K562 (cell line): ENCODE measurements around the gene WNT11. TPM values are rescaled to one million over a fixed set of nuclear protein-coding genes. Genes with fewer than 3 reads are reported as not detected.

ENCODE experiments used
- ATAC-seq: fragments of 200-7000 bp; cut with Tn5 transposase; 3 replicates; pipeline ENCODE4 v1.9.1; 2020; ENCODE audit warnings: moderate library complexity
- BruUV-seq: library from RNA; stranded (reverse); fragments of 400-500 nt; replicated peaks from 2 replicates; lab custom pipeline; 2021; lab: Mats Ljungman, UMichigan
- CTCF ChIA-PET: fragments of 300-600 bp; formaldehyde crosslinking; extraction: SDS; loops from one replicate; lab custom pipeline; 2021; ENCODE audit warnings: low intra/inter-chr PET ratio; lab: Yijun Ruan, JAX
- POLR2A ChIA-PET: fragments of 300-600, 350-650 bp; sonication (Branson Sonifier 250); formaldehyde crosslinking; extraction: SDS; loops from one replicate; lab custom pipeline; 2021; ENCODE audit warnings: antibody characterized with exemption, inconsistent platforms; lab: Yijun Ruan, JAX
- DNase-seq, 4 experiments: peaks; one replicate each; pipeline versions ENCODE4 v3.0.0 to v3.0.0-alpha.2; 2011 to 2018; ENCODE audit warnings: low spot score in 3 of 4, mixed read lengths in 3 of 4; ENCODE audit errors: extremely low read depth in 1 of 4
- FAIRE-seq: peaks from 2 replicates; lab custom pipeline; 2011; peaks lifted over from hg19 to GRCh38; lab: Jason Lieb, UNC
- H2AFZ ChIP-seq: 2 replicates; pipeline ENCODE4 v1.6.0; 2011; ENCODE audit warnings: low read depth, low read length, control low read depth, inconsistent platforms
- H3K27ac ChIP-seq: fragments of 200-600 bp; 3 replicates; pipeline ENCODE4 v1.8.0; 2011; ENCODE audit warnings: low read depth, mild to moderate bottlenecking, control low read depth, inconsistent platforms, low read length, moderate library complexity, mixed read lengths; ENCODE audit errors: extremely low read depth
- H3K27me3 ChIP-seq, 2 experiments: fragments of 300-600 bp in 1 of 2; 2 replicates in 1 of 2; 3 replicates in 1 of 2; pipeline versions ENCODE4 v1.6.0 to v1.8.0; 2011; ENCODE audit warnings: inconsistent platforms in 2 of 2, low read length in 2 of 2, mild to moderate bottlenecking in 1 of 2, mixed read lengths in 1 of 2, moderate library complexity in 1 of 2; ENCODE audit not compliant: control insufficient read depth in 2 of 2, insufficient read depth in 2 of 2
- H3K36me3 ChIP-seq: fragments of 300-600 bp; 3 replicates; pipeline ENCODE4 v1.8.0; 2011; ENCODE audit warnings: mild to moderate bottlenecking, low read length, inconsistent platforms; ENCODE audit not compliant: control insufficient read depth, insufficient read depth
- H3K4me1 ChIP-seq, 2 experiments: fragments of 200-600 bp in 1 of 2; replicated peaks in 1 of 2; 2 replicates in 1 of 2; 3 replicates in 1 of 2; pipeline versions ENCODE4 v1.5.1 to v1.8.0; 2011; ENCODE audit warnings: inconsistent platforms in 2 of 2, low read length in 2 of 2, mild to moderate bottlenecking in 1 of 2, mixed read lengths in 1 of 2, moderate library complexity in 1 of 2; ENCODE audit not compliant: control insufficient read depth in 2 of 2, insufficient read depth in 2 of 2
- H3K4me2 ChIP-seq: 2 replicates; pipeline ENCODE4 v1.6.1; 2011; ENCODE audit warnings: low read length, control low read depth, inconsistent platforms, mixed read lengths; ENCODE audit not compliant: insufficient read depth
- H3K4me3 ChIP-seq: fragments of 200-600 bp; sonication (generic), shearing (Covaris generic); 2 replicates; pipeline ENCODE4 v1.5.1; 2016; ENCODE audit warnings: control low read depth, inconsistent platforms
- H3K79me2 ChIP-seq: fragments of 200-600 bp; 3 replicates; pipeline ENCODE4 v1.8.0; 2011; ENCODE audit warnings: low read length, inconsistent platforms; ENCODE audit not compliant: control insufficient read depth, insufficient read depth
- H3K9ac ChIP-seq, 2 experiments: 2 replicates each; pipeline versions ENCODE4 v1.6.0 to v1.6.1; 2011; ENCODE audit warnings: low read depth in 2 of 2, low read length in 2 of 2, control low read depth in 1 of 2, inconsistent platforms in 1 of 2, mild to moderate bottlenecking in 1 of 2, mixed read lengths in 1 of 2; ENCODE audit not compliant: insufficient read depth in 1 of 2
- H3K9me1 ChIP-seq: one replicate; pipeline ENCODE4 v1.6.0; 2011; ENCODE audit warnings: inconsistent platforms, mild to moderate bottlenecking, low read length, moderate library complexity; ENCODE audit not compliant: control insufficient read depth, insufficient read depth
- H3K9me3 ChIP-seq: replicated peaks from 2 replicates; pipeline ENCODE4 v1.5.1; 2011; ENCODE audit warnings: low read depth, low read length, inconsistent platforms; ENCODE audit not compliant: control insufficient read depth, insufficient read depth
- H4K20me1 ChIP-seq: replicated peaks from 2 replicates; pipeline ENCODE4 v1.6.1; 2011; ENCODE audit warnings: low read length, inconsistent platforms, mixed read lengths; ENCODE audit not compliant: control insufficient read depth, insufficient read depth
- ARHGAP35 ChIP-seq: fragments of 450-650 bp; IDR thresholded peaks from 2 replicates; pipeline ENCODE4 v1.6.1; 2018; ENCODE audit not compliant: partially characterized antibody
- KDM5B ChIP-seq: fragments of 200-600 bp; sonication (generic); IDR thresholded peaks from 2 replicates; pipeline ENCODE4 v1.6.1; 2012; ENCODE audit warnings: low read depth, mild to moderate bottlenecking, moderate library complexity, low read length, control low read depth, inconsistent platforms; ENCODE audit not compliant: insufficient replicate concordance
- NONO ChIP-seq, 2 experiments: fragments of 200-400 bp in 1 of 2; fragments of 450-650 bp in 1 of 2; formaldehyde crosslinking in 1 of 2; IDR thresholded peaks; 2 replicates each; pipeline ENCODE4 v1.6.1; 2017; ENCODE audit warnings: low read depth in 2 of 2, mild to moderate bottlenecking in 2 of 2, moderate library complexity in 2 of 2, low read length in 1 of 2
- ZBTB1 ChIP-seq: sonication (generic); formaldehyde crosslinking; IDR thresholded peaks from 2 replicates; pipeline ENCODE4 v1.8.1; 2023; ENCODE audit warnings: missing genetic modification reagents, low read depth, mild to moderate bottlenecking, borderline replicate concordance
- ZNF134 ChIP-seq: fragments of 250-450 bp; sonication (Bioruptor Pico); conservative IDR thresholded peaks from 2 replicates; pipeline ENCODE4 v1.4.0; 2020
- ZNF76 ChIP-seq: fragments of 250-450 bp; sonication (Bioruptor Pico); IDR thresholded peaks from 2 replicates; pipeline ENCODE4 v1.4.0; 2020; ENCODE audit warnings: mild to moderate bottlenecking, moderate library complexity, borderline replicate concordance
- WGBS: fragments of 100-300 bp; shearing (Covaris generic); methylation state at CpG from one replicate; pipeline ENCODE4 v1.1.6; 2016; ENCODE audit warnings: low coverage, mixed read lengths; ENCODE audit not compliant: insufficient coverage; ENCODE audit errors: missing lambda C conversion rate; 5-methylcytosine and 5-hydroxymethylcytosine counted together
- in situ Hi-C: fragments of 300-500 bp; cut with MboI; formaldehyde crosslinking; loops from 4 replicates; pipeline ENCODE4 v1.15.0; 2018; ENCODE audit warnings: inconsistent platforms, mixed read lengths
- intact Hi-C: fragments of 100-400 bp; cut with micrococcal nuclease; formaldehyde crosslinking; loops from 2 replicates; pipeline ENCODE4 v1.14.2; 2022
- polyA plus RNA-seq, 8 experiments: library from polyadenylated mRNA; depleted of rRNA in 4 of 8; stranded (reverse) in 5 of 8; unstranded in 3 of 8; fragments of >200 nt; fragmentation: Nextera tagmentation in 2 of 8; fragmentation: Illumina TruSeq in 1 of 8; extraction: Ambion mirVana in 2 of 8; extraction: Trizol in 1 of 8; gene quantifications; 2 replicates each; pipeline versions ENCODE4 v1.2.1 to v1.2.3, GENCODE V29; 2011 to 2014; ENCODE audit warnings: inconsistent platforms in 1 of 8, missing spikeins in 1 of 8
- total RNA-seq, 7 experiments: library from RNA; depleted of rRNA in 6 of 7; stranded (reverse); fragments of >200 nt in 6 of 7; fragmentation: Illumina TruSeq in 2 of 7; extraction: Trizol in 2 of 7; gene quantifications; 2 replicates each; pipeline versions ENCODE4 v1.2.1 to v1.2.3, GENCODE V29; 2011 to 2021; ENCODE audit warnings: low replicate concordance in 1 of 7
- TF ChIP-seq, protein P1 (sequence below), 3 experiments: fragments of 200-800 bp in 1 of 3; fragments of 250-450 bp in 1 of 3; fragments of 450-650 bp in 1 of 3; sonication (Bioruptor Pico) in 1 of 3; sonication (Bioruptor generic) in 1 of 3; formaldehyde crosslinking in 1 of 3; IDR thresholded peaks; 2 replicates each; pipeline versions ENCODE4 v1.6.1 to v1.8.0; 2016 to 2022; ENCODE audit warnings: mild to moderate bottlenecking in 2 of 3, missing genetic modification characterization in 2 of 3, missing compliant biosample characterization in 1 of 3, moderate library complexity in 1 of 3
- TF ChIP-seq, protein P2 (sequence below): fragments of 250-450 bp; sonication (Bioruptor Pico); IDR thresholded peaks from 2 replicates; pipeline ENCODE4 v1.9.0; 2021; ENCODE audit warnings: mild to moderate bottlenecking, inconsistent platforms

The WNT11 gene
- total and polyA plus RNA-seq, 9 of the 15 experiments (the other 6 are each of a cell fraction or from before 2014, with no cell fraction given), result 0.03 to 0.20 (median 0.09) TPM; not detected in 4

DNA sequence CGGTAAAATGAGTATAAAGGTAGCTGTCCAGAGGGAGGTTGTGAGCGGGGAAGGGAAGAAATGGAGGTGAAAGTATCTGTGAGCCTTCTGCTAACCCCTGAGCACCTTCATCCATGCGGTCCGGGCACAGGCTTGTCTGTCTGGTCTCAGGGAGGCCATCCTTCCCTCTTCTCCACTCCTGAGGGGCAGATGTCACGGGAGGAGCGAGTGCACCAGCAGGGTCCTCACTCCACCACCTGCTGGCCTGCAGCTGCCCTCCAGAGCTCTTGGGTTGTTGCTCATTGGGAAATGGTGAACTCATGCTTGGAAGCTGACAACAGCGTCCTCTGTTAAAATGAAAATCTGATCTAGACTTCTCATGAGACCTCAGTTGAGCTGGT is 33.8 kb upstream of the WNT11 start:
- no peaks in the 10 kb centered on the region for H3K79me2 ChIP-seq
- no peak for FAIRE-seq
- 45% methylated on average over 5 of the region's 7 CpGs for WGBS
- peaks cover 5 to 20% of the 10 kb centered on the region in 2 experiments; a peak in 3 of 5 replicates for H3K4me1 ChIP-seq
- H3K27me3 ChIP-seq, result peaks cover 0 to 15% of the 10 kb centered on the region in 2 experiments; a peak in 2 of 5 replicates
- H3K9me1 ChIP-seq, result no peaks in the 10 kb centered on the region
- POLR2A ChIA-PET, result interaction anchor here (0.6 to 0.7 kb wide), 2 partner anchors 13 to 1231 kb away, joined by 3 to 5 read pairs; no protein-coding TSS in a partner anchor
- intact Hi-C loops, result no loop called here
- ATAC-seq, result no peak
- H3K9ac ChIP-seq, result no peak overlapping the region
- no peaks in the 10 kb centered on the region for H3K9me3 ChIP-seq
- no peaks in the 10 kb centered on the region for H4K20me1 ChIP-seq
- TF ChIP-seq NONO (IDR thresholded peaks at IDR 0.05; ENCODE audit: low read depth in 2 of 2, low read length in 1 of 2) (no peak), ZNF134 (CRISPR knock-in tag) (no peak), ARHGAP35 (no peak), ZBTB1 (CRISPR knock-in tag) (no peak), KDM5B (no peak), ZNF76 (CRISPR knock-in tag) (no peak)
- TF ChIP-seq, protein P1, sequence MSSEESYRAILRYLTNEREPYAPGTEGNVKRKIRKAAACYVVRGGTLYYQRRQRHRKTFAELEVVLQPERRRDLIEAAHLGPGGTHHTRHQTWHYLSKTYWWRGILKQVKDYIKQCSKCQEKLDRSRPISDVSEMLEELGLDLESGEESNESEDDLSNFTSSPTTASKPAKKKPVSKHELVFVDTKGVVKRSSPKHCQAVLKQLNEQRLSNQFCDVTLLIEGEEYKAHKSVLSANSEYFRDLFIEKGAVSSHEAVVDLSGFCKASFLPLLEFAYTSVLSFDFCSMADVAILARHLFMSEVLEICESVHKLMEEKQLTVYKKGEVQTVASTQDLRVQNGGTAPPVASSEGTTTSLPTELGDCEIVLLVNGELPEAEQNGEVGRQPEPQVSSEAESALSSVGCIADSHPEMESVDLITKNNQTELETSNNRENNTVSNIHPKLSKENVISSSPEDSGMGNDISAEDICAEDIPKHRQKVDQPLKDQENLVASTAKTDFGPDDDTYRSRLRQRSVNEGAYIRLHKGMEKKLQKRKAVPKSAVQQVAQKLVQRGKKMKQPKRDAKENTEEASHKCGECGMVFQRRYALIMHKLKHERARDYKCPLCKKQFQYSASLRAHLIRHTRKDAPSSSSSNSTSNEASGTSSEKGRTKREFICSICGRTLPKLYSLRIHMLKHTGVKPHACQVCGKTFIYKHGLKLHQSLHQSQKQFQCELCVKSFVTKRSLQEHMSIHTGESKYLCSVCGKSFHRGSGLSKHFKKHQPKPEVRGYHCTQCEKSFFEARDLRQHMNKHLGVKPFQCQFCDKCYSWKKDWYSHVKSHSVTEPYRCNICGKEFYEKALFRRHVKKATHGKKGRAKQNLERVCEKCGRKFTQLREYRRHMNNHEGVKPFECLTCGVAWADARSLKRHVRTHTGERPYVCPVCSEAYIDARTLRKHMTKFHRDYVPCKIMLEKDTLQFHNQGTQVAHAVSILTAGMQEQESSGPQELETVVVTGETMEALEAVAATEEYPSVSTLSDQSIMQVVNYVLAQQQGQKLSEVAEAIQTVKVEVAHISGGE (CRISPR knock-in tag; IDR thresholded peaks at IDR 0.05), result no peak
- TF ChIP-seq, protein P2, sequence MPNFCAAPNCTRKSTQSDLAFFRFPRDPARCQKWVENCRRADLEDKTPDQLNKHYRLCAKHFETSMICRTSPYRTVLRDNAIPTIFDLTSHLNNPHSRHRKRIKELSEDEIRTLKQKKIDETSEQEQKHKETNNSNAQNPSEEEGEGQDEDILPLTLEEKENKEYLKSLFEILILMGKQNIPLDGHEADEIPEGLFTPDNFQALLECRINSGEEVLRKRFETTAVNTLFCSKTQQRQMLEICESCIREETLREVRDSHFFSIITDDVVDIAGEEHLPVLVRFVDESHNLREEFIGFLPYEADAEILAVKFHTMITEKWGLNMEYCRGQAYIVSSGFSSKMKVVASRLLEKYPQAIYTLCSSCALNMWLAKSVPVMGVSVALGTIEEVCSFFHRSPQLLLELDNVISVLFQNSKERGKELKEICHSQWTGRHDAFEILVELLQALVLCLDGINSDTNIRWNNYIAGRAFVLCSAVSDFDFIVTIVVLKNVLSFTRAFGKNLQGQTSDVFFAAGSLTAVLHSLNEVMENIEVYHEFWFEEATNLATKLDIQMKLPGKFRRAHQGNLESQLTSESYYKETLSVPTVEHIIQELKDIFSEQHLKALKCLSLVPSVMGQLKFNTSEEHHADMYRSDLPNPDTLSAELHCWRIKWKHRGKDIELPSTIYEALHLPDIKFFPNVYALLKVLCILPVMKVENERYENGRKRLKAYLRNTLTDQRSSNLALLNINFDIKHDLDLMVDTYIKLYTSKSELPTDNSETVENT (CRISPR knock-in tag), result no peak
- H3K36me3 ChIP-seq, result no peaks in the 10 kb centered on the region
- CTCF ChIA-PET, result no interaction called here
- in situ Hi-C loops, result no loop called here
- no TSS peak for BruUV-seq
- H3K4me3 ChIP-seq, result no peak overlapping the region
- no peak overlapping the region for H3K27ac ChIP-seq
- DNase-seq, result no peak
- no peak overlapping the region for H2AFZ ChIP-seq
- no peak overlapping the region for H3K4me2 ChIP-seq
